Ishikawa (cell line): ENCODE data around the gene LRRC8D.

Experiments used
- CEBPB ChIP-seq: IDR thresholded peaks from 2 replicates; pipeline ENCODE4 v1.6.1; 2012
- FOXM1 ChIP-seq: IDR thresholded peaks from 2 replicates; pipeline ENCODE4 v1.6.1; 2012; ENCODE audit warnings: low read depth, borderline replicate concordance
- MAX ChIP-seq: IDR thresholded peaks from 2 replicates; pipeline ENCODE4 v1.6.1; 2012
- RAD21 ChIP-seq: IDR thresholded peaks from 2 replicates; pipeline ENCODE4 v1.6.1; 2012; ENCODE audit warnings: low read depth
- REST ChIP-seq: IDR thresholded peaks from 2 replicates; pipeline ENCODE4 v1.6.1; 2012; ENCODE audit warnings: low read depth, mild to moderate bottlenecking
- TAF1 ChIP-seq: IDR thresholded peaks from 2 replicates; pipeline ENCODE4 v1.6.1; 2012; ENCODE audit warnings: low read depth, mild to moderate bottlenecking
- ZBTB7A ChIP-seq: IDR thresholded peaks from 2 replicates; pipeline ENCODE4 v1.6.1; 2012; ENCODE audit warnings: low read depth

GRCh38 chr1:89903550-89903949 is 82.7 kb downstream of the LRRC8D start:
- no peak for TF ChIP-seq RAD21
- no peak for TF ChIP-seq ZBTB7A
- TF ChIP-seq FOXM1: no peak
- no peak for TF ChIP-seq CEBPB
- TF ChIP-seq MAX: no peak
- no peak for TF ChIP-seq TAF1
- TF ChIP-seq REST: no peak
